Kidney epithelial cell (primary cell): ENCODE results near the gene LGALS9C. TPM values are rescaled to one million over a fixed set of nuclear protein-coding genes. Genes with fewer than 3 reads are reported as not detected.
"Not testable (repeated sequence)": the region's sequence is repeated elsewhere in the genome, so short reads cannot be mapped to it uniquely, and the experiment has no call there.

Experiments
- DNase-seq: peaks from one replicate; pipeline ENCODE4 v3.0.0-alpha.2; 2010; ENCODE audit warnings: low read depth
- H3K27me3 ChIP-seq: 2 replicates; pipeline ENCODE4 v1.6.0; 2011; ENCODE audit warnings: low read length; ENCODE audit not compliant: control insufficient read depth, insufficient read depth
- H3K36me3 ChIP-seq: 2 replicates; pipeline ENCODE4 v1.5.1; 2011; ENCODE audit warnings: low read length; ENCODE audit not compliant: control insufficient read depth, insufficient read depth
- H3K4me3 ChIP-seq: 2 replicates; pipeline ENCODE4 v1.5.1; 2011; ENCODE audit warnings: low read depth, mild to moderate bottlenecking, control low read depth, low read length
- total RNA-seq: library from RNA; depleted of rRNA; stranded (reverse); fragments of >200 nt; gene quantifications from 2 replicates; pipeline ENCODE4 v1.2.3, GENCODE V29; 2015

The LGALS9C gene
- total RNA-seq, 1 donor from 2014 or later = not detected

GRCh38 chr17:18467001-18467400 is 9.6 kb upstream of the LGALS9C start:
- not testable (repeated sequence) for H3K4me3 ChIP-seq

DNA sequence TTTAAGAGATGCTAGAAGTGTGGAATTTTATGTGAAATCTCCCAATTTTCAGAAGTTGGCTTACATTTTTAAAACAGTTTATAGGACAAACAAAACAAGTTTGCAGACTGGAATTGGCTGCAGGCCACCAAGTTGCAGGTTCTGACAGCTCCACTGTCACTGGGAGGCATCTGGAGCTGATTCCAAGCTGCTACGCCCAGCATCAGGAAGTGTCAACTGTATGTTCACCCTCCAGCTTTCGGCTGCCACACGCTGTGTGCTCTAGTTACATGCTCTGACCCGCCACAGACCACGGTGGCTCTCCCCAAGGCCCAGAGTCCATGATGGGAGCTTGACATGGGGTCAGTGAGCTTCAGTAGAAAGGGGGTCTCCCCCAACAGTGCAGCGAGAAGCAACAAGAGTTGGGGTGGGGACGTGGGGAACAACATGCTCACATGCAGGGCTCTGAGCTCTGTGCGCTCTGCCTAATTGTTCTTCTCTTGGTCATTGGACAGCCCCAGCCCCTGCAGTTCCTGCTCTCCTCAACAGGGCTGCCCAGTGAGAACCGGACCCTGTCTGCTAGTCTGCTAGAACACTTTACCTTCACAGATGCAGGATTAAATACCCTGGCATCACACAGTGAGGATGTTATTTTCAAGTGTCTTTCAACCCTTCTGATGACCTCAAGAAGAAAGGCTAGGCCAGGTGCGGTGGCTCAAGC is 8.0 kb upstream of the LGALS9C start:
- not testable (repeated sequence) for H3K36me3 ChIP-seq, H3K27me3 ChIP-seq, DNase-seq, H3K4me3 ChIP-seq

More at GRCh38 chr17:18467001-18467400, 9.6 kb upstream of the LGALS9C start:
- H3K36me3 ChIP-seq, DNase-seq, H3K27me3 ChIP-seq: not testable (repeated sequence)

DNA sequence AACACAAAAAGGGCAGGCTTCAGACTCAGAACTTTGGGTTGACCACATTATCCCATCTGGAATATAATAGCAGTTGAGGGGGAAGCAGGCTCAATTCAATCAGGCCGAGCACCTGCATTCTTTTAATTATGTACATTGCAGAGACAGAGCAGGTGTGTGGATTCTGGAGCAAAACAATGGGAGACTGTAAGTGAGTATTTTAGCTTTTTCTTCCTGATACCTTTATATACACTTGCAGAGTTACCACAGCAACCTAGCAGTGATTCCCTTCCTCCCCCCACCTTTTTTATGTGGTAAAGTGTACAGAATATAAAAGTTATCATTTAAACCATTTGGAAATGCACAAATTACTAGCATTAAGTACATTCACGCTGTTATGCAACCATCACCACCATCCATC is 6.8 kb upstream of the LGALS9C start:
- H3K4me3 ChIP-seq, DNase-seq, H3K36me3 ChIP-seq: not testable (repeated sequence)

GRCh38 chr17:18470345-18470930 is 6.2 kb upstream of the LGALS9C start:
- H3K27me3 ChIP-seq, H3K36me3 ChIP-seq, DNase-seq, H3K4me3 ChIP-seq: not testable (repeated sequence)

More for the DNA sequence above, 6.8 kb upstream of the LGALS9C start:
- not testable (repeated sequence) for H3K27me3 ChIP-seq

DNA sequence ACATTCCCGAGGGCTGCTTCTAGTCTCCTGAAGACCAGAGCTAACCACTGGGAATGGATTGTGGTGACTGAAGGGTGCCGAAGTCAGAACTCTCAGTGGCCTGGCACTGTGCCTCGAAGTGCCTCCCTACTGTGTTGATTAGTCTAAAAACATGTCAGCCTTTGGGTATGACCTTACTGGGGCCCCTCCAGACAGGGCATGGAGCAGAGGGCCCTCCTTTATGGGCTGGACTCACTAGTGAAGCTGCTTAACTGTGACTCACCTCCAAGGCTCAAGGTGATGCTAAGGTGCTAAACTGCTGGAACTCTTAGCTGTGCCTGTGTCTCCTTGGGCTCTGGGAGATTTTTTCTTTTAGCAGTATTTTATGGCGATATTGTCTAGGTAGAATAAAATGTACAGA is 2.6 kb upstream of the LGALS9C start:
- not testable (repeated sequence) for H3K27me3 ChIP-seq, DNase-seq, H3K36me3 ChIP-seq

DNA sequence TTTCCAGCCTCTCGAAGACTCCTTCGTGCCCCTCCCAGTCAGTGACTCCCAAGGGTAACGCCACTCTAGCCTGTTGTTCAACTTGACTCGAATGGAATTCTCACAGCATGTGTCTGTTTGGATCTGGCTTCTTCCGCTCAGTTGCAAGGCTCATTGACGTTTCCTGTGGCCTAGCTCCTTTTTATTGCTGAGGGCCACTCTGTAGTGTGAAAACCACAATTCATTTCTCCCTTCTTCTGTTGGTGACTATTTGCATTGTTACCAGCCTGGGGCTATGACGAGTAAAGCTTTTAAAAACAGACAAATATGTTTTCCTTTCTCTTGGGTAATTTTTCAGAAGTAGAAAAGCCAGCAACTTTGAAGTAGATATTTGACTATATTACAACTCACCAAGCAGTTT is 1.8 kb upstream of the LGALS9C start:
- H3K36me3 ChIP-seq, H3K27me3 ChIP-seq, H3K4me3 ChIP-seq, DNase-seq: not testable (repeated sequence)

More for the DNA sequence above, 2.6 kb upstream of the LGALS9C start:
- H3K4me3 ChIP-seq = not testable (repeated sequence)

DNA sequence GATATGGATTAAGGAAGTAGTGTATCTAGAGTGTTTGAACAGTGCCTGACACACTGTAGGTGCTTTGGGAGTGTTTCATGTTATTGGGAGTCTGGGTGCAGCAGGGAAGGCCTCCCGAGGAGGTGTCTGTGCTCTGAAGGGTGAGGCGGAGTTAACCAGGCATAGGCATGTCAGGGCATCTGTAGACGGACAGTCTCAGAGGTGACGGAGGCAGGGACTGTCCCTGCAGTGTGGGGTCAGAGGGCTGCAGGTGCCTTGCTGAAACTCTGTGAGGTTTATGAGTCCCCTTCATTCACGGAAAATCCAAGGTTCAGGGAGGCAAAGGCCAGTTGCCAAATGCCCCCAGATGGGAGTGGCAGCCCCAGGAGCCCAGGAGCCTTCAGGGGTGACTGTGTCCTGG is 778 bp downstream of the LGALS9C start:
- not testable (repeated sequence) for DNase-seq, H3K27me3 ChIP-seq, H3K4me3 ChIP-seq, H3K36me3 ChIP-seq

DNA sequence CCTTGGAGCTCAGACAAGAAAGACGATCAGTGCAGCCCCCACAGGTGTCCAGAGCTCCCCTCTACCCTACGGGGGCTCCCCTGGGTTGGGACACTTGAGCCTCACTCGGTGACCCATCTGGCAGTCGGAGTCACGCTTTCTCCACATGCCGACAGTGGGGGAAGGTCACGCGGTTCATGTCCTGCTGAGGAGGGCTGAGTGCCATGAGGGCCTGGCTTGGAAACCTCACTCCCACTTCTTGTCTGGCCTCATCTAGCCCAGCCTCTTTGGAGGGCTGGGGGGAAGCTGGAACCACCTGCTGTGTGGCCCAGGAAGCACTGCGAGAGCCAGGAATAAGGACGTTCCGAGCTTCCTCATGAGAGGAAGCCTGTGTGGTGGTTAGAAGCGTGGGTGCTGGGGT is 1.8 kb downstream of the LGALS9C start:
- not testable (repeated sequence) for DNase-seq, H3K36me3 ChIP-seq, H3K27me3 ChIP-seq, H3K4me3 ChIP-seq

DNA sequence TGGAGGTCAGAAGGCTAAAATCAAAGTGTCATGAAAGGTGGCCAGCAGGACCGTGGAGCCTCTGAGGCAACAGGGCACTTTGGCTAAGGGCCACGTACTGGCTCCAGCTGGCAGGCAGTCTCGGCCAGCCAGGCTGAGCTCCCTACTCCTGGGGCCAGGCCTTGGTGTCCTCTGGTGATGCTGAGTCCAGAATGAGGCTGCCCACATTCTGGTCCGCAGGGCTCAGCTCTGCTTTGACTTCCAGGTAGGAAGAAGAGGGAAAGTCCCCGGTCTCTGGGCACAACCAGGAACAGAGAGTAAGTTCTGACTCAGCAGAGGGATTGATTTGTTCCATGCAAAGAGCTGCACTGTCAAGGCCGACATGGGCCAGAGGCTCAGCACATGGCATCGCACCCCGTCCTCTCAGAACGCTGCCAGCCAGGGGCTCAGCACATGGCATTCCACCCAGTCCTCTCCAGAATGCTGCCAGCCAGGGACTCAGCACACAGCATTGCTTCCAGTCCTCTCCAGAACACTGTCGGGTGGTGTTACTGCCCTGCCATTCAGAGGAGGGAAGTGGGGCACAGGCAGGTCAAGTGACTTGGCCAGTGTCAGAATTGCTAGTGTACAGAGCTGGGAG is 2.5 kb downstream of the LGALS9C start:
- not testable (repeated sequence) for H3K27me3 ChIP-seq, H3K36me3 ChIP-seq, DNase-seq, H3K4me3 ChIP-seq

DNA sequence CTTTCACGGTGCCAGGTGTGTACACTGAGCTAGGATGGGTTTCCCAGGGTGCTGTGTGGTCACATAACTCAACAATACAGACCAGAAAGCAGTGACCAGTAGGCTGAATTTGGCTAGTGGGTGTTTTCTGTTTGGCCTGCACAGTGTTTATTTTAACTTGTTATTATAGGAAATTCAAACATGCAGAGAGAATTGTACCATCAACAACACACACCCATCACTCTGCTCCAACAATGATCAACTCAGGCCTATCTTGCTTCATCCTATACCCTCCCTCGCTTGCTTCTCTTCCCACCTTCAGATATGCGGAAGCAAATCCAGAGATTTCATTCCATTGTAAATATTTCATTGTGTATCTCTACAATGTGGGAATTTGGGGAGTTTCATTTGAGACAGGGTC is 5.2 kb downstream of the LGALS9C start:
- DNase-seq, H3K27me3 ChIP-seq, H3K4me3 ChIP-seq, H3K36me3 ChIP-seq: not testable (repeated sequence)

GRCh38 chr17:18485936-18486464 is 9.4 kb downstream of the LGALS9C start:
- H3K27me3 ChIP-seq, DNase-seq, H3K36me3 ChIP-seq, H3K4me3 ChIP-seq: not testable (repeated sequence)

DNA sequence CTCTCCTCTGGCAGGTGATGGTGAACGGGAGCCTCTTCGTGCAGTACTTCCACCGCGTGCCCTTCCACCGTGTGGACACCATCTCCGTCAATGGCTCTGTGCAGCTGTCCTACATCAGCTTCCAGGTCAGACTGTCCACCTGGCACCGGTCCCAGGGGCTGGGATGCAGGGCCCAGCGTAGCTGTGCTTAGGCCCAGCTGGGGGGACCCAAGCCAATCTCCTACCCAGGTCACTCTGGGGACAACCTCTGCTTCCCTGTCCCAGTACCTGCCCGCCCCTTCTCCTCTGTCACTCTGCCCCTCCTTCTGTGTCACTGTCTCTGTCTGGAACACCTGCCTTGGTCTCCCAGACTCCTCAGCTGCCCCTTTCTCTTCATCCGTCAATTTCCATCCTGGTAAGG is 11.0 kb downstream of the LGALS9C start:
- H3K4me3 ChIP-seq, H3K36me3 ChIP-seq, DNase-seq, H3K27me3 ChIP-seq: not testable (repeated sequence)

GRCh38 chr17:18488622-18489021 is 12.0 kb downstream of the LGALS9C start:
- not testable (repeated sequence) for H3K4me3 ChIP-seq, H3K27me3 ChIP-seq, DNase-seq, H3K36me3 ChIP-seq

GRCh38 chr17:18490016-18490415 is 13.4 kb downstream of the LGALS9C start:
- H3K27me3 ChIP-seq, H3K4me3 ChIP-seq, H3K36me3 ChIP-seq, DNase-seq: not testable (repeated sequence)
